GM21825 (cell line): ENCODE measurements around the gene GMPR.
"Not testable (repeated sequence)": the region's sequence is repeated elsewhere in the genome, so short reads cannot be mapped to it uniquely, and the experiment has no call there.

Source experiments
- ATAC-seq: cut with Tn5 transposase; IDR thresholded peaks from one replicate; pipeline ENCODE4 v1.9.1; 2021; ENCODE audit warnings: mild to moderate bottlenecking, moderate library complexity; ENCODE audit not compliant: unreplicated experiment

GMPR gene

GRCh38 chr6:16244869-16245451 lies 6.6 kb downstream of the GMPR start:
- ATAC-seq, result no peak

GRCh38 chr6:16248271-16248853 lies 10.0 kb downstream of the GMPR start:
- no peak for ATAC-seq

- ATAC-seq, result no peak
Measured at GRCh38 chr6:16249971-16250370, 11.6 kb downstream of the GMPR start.

- ATAC-seq, result no peak
Measured at GRCh38 chr6:16251706-16252105, 13.3 kb downstream of the GMPR start.

- no peak for ATAC-seq
Measured at GRCh38 chr6:16252686-16253299, 14.4 kb downstream of the GMPR start.

- ATAC-seq, result no peak
Measured at GRCh38 chr6:16253399-16254144, 15.2 kb downstream of the GMPR start.

- no peak for ATAC-seq
Measured at GRCh38 chr6:16254535-16254934, 16.1 kb downstream of the GMPR start.

GRCh38 chr6:16256781-16257180 lies 18.4 kb downstream of the GMPR start:
- no peak for ATAC-seq

- no peak for ATAC-seq
Measured at GRCh38 chr6:16257999-16258708, 19.8 kb downstream of the GMPR start.

- no peak for ATAC-seq
Measured at GRCh38 chr6:16258709-16259075, 20.3 kb downstream of the GMPR start.

GRCh38 chr6:16259604-16260003 lies 21.2 kb downstream of the GMPR start:
- not testable (repeated sequence) for ATAC-seq

GRCh38 chr6:16260602-16261001 lies 22.2 kb downstream of the GMPR start:
- not testable (repeated sequence) for ATAC-seq

- ATAC-seq, result not testable (repeated sequence)
Measured at GRCh38 chr6:16262773-16263172, 24.4 kb downstream of the GMPR start.

GRCh38 chr6:16263464-16264099 lies 25.2 kb downstream of the GMPR start:
- not testable (repeated sequence) for ATAC-seq

GRCh38 chr6:16264785-16265184 lies 26.4 kb downstream of the GMPR start:
- ATAC-seq, result no peak

- ATAC-seq, result no peak
Measured at GRCh38 chr6:16265351-16266341, 27.3 kb downstream of the GMPR start.

- ATAC-seq, result no peak
Measured at GRCh38 chr6:16267428-16268263, 29.3 kb downstream of the GMPR start.

GRCh38 chr6:16269442-16270070 lies 31.2 kb downstream of the GMPR start:
- ATAC-seq, result not testable (repeated sequence)
